AG09309 (cell line): ENCODE data around the gene PRKACA.
A peak's percentile ranks its signal among the peaks of the same experiment; 100 is the strongest.

ENCODE experiments used
- DNase-seq: peaks from one replicate; pipeline ENCODE4 v3.0.0-alpha.2; 2010; ENCODE audit warnings: low read depth
- H3K4me3 ChIP-seq: 2 replicates; pipeline ENCODE4 v1.5.1; 2011; ENCODE audit warnings: mild to moderate bottlenecking, low read depth, low read length, moderate library complexity; ENCODE audit not compliant: control insufficient read depth
- CTCF ChIP-seq: IDR thresholded peaks from 2 replicates; pipeline ENCODE4 v1.5.1; 2011; ENCODE audit warnings: mild to moderate bottlenecking, low read depth, low read length, inconsistent platforms; ENCODE audit not compliant: insufficient read depth, control insufficient read depth; ENCODE audit errors: missing control alignments

Gene PRKACA

DNA sequence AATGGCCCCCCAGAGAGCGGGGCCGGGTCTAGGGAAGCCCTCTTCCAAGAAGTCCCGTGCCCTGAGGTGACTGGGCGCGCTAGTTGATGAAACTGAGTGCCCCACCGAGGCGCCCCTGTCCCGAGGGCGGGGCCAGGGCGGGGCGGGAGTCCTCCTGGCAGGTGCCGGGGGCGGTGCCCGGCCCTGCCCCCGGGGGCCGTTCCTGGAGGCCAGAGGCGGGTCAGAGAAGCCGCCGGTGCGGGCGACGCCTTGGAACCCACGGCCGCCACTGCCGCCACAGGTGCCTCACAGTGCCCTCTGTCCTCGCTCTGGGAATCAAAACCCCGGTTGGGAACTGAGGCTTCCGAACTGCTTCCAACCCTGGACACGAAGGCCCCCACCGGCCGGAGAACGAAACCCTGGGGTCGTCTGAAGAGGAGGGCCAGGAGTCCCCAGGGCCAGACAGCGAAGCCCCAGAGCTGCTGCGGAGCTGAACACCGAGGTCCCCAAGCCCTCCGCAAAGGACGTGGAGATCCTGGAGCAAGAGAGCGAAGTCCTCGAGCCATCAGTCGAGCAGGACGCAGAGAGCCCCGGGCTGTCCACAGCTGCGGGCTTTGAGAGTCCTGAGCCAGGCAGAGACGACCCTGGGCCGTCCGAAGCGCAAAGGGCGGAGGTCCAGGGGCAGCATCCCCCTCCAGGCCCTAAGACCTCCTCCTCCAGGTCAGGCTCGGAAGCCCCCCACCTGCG, 44.9 kb downstream of the PRKACA start, which contains the start of gene MISP3:
Gene MISP3, plus strand, starts transcription at position 252 of the 726 bp plus-strand sequence. CDS start 524 bp downstream, outside the sequence.
- DNase-seq, result no peak
- TF ChIP-seq CTCF, result no peak

GRCh38 chr19:14070268-14071050, 47.1 kb downstream of the PRKACA start:
- no peak for DNase-seq
- no peak for TF ChIP-seq CTCF
- no peak overlapping the region for H3K4me3 ChIP-seq

More for the DNA sequence above, 44.9 kb downstream of the PRKACA start, which contains the start of gene MISP3:
- peak within 1 kb of the TSS; percentile 74 for H3K4me3 ChIP-seq

DNA sequence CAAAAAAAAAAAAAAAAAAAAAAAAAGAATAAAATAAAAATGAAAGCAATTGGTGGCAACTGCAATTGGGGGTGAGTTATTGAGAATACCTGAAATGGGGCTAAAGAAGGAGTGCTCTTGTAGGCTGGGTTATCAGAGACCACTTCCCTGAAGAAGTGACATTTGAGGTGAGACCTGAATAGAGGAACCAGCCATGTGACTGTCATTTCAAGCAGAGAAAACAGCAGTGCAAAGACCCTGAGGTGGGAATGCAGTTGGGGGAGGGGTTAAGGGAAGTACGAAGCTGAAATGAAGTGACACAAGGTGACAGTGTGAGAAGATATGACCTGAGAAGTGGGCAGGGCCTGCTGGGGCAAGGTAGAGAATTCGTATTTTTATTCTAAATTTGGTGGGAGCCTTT, 51.4 kb downstream of the PRKACA start:
- no peak overlapping the region for H3K4me3 ChIP-seq
- no peak for DNase-seq
- TF ChIP-seq CTCF, result no peak

- DNase-seq, result no peak
- TF ChIP-seq CTCF, result no peak
- no peak overlapping the region for H3K4me3 ChIP-seq
Measured at GRCh38 chr19:14063105-14063504, 54.5 kb downstream of the PRKACA start.

- DNase-seq, result no peak
- no peak for TF ChIP-seq CTCF
Measured at GRCh38 chr19:14062558-14062855, 55.1 kb downstream of the PRKACA start.

DNA sequence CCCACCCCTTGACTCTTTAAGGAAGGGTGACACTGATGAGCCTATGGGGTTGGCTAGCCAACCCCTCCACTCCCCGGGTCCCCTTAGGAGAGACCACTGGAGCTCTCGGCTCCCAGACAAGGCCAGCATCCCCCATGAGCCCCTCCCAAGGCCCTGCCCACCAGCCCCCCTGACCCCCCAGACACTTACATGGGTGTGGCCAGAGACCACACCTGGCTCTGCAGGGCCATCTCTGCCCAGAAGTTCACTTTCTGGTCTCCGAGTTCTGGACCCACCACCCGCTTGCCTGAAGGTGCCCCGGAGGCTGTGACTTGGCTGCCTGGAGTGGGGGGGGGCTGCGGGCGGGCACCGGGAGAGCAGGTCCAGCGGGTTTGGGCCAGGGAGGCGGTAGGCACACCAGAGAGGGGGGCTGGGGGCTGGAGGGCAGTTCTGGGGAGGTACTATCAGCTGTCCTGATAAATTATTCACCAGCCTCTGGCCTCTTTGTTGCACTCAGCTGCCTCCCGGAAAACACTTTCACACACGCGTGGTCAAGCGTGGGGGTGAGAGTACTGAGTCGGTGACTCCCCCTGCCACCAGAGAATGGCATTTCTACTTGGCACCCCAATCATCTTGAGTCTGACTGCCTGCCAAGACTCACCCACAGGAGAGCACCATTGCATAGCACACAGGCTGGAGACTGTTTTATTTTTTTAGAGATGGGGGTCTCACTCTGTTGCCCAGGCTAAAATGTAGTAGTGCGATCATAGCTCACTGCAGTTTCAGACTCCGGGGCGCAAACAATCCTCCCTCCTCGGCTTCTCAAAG, 55.6 kb downstream of the PRKACA start, which contains the start of gene PALM3:
Gene PALM3, minus strand, starts transcription at position 326 of the 807 bp plus-strand sequence. Its CDS starts 96 bp downstream, at position 230.
- no peak for DNase-seq
- no peak for TF ChIP-seq CTCF
- H3K4me3 ChIP-seq, result no peak within 1 kb of the TSS

More at GRCh38 chr19:14062558-14062855, 55.1 kb downstream of the PRKACA start:
- H3K4me3 ChIP-seq, result no peak overlapping the region
